IPS DF 6.9 (cell line): ENCODE results near the gene KXD1.

Source experiments
- DNase-seq: peaks from one replicate; pipeline ENCODE4 v3.0.0-alpha.2; 2013; ENCODE audit warnings: low read depth, low spot score
- H3K27ac ChIP-seq: one replicate; pipeline ENCODE4 v1.5.1; 2013; ENCODE audit warnings: low read length, control low read depth
- H3K27me3 ChIP-seq: 2 replicates; pipeline ENCODE4 v1.6.1; 2013; ENCODE audit warnings: mild to moderate bottlenecking, low read length; ENCODE audit not compliant: control insufficient read depth, insufficient read depth
- H3K36me3 ChIP-seq: 2 replicates; pipeline ENCODE4 v1.6.1; 2013; ENCODE audit warnings: low read length; ENCODE audit not compliant: control insufficient read depth, insufficient read depth
- H3K4me1 ChIP-seq: 2 replicates; pipeline ENCODE4 v1.6.1; 2013; ENCODE audit warnings: low read length; ENCODE audit not compliant: control insufficient read depth, insufficient read depth
- H3K4me3 ChIP-seq: 2 replicates; pipeline ENCODE4 v1.5.1; 2013; ENCODE audit warnings: mild to moderate bottlenecking, low read length
- H3K9me3 ChIP-seq: 2 replicates; pipeline ENCODE4 v1.6.1; 2013; ENCODE audit warnings: low read length, inconsistent platforms; ENCODE audit not compliant: control insufficient read depth, insufficient read depth
- WGBS: extraction: QIAGEN DNeasy Blood & Tissue Kit; methylation state at CpG from one replicate; pipeline ENCODE4 v1.1.7; 2013; ENCODE audit warnings: mixed read lengths, missing lambda C conversion rate; ENCODE audit not compliant: insufficient read length, insufficient coverage; 5-methylcytosine and 5-hydroxymethylcytosine counted together

Gene KXD1

GRCh38 chr19:18557411-18558201 lies at the start of gene KXD1:
Gene KXD1 (plus strand): TSS chr19:18557870. CDS start chr19:18562057, 4,187 bp downstream.
- Histone ChIP-seq H3K27me3 (no peaks in the 10 kb centered on the region), H3K9me3 (no peaks in the 10 kb centered on the region), H3K36me3 (peaks cover 8% of the 10 kb centered on the region; the same call in 1 of the 2 replicates), H3K27ac (no peak within 1 kb of the TSS), H3K4me1 (no peaks in the 10 kb centered on the region), H3K4me3 (peak within 1 kb of the TSS; percentile 84)
- WGBS: no CpG with 5 or more reads among the region's 58 CpGs
- peak; percentile 94 for DNase-seq

- Histone ChIP-seq H3K4me3 (no peak overlapping the region), H3K4me1 (no peaks in the 10 kb centered on the region; the same call in 1 of the 2 replicates), H3K9me3 (no peaks in the 10 kb centered on the region), H3K36me3 (no peaks in the 10 kb centered on the region), H3K27me3 (no peaks in the 10 kb centered on the region), H3K27ac (no peak overlapping the region)
- DNase-seq: no peak
- WGBS: no CpG with 5 or more reads among the region's 7 CpGs
Observed at GRCh38 chr19:18508585-18508984, 49.1 kb upstream of the KXD1 start.

- DNase-seq: no peak
- WGBS: no CpG with 5 or more reads among the region's 8 CpGs
- H3K4me3 ChIP-seq: no peak overlapping the region
- no peaks in the 10 kb centered on the region for H3K9me3 ChIP-seq
- H3K36me3 ChIP-seq: no peaks in the 10 kb centered on the region
- H3K27me3 ChIP-seq: no peaks in the 10 kb centered on the region
- H3K27ac ChIP-seq: no peak overlapping the region
- no peaks in the 10 kb centered on the region; the same call in 1 of the 2 replicates for H3K4me1 ChIP-seq
Observed at GRCh38 chr19:18510216-18510615, 47.5 kb upstream of the KXD1 start.

- no peak overlapping the region for H3K27ac ChIP-seq
- H3K36me3 ChIP-seq: no peaks in the 10 kb centered on the region
- H3K27me3 ChIP-seq: no peaks in the 10 kb centered on the region
- H3K9me3 ChIP-seq: no peaks in the 10 kb centered on the region
- no peak for DNase-seq
- H3K4me1 ChIP-seq: no peaks in the 10 kb centered on the region; the same call in 1 of the 2 replicates
- no peak overlapping the region for H3K4me3 ChIP-seq
- WGBS: no CpG with 5 or more reads among the region's 11 CpGs
Observed at GRCh38 chr19:18513868-18514267, 43.8 kb upstream of the KXD1 start.

GRCh38 chr19:18514800-18515682 lies 42.6 kb upstream of the KXD1 start:
- H3K4me1 ChIP-seq: no peaks in the 10 kb centered on the region; the same call in 1 of the 2 replicates
- no peak overlapping the region for H3K4me3 ChIP-seq
- H3K27ac ChIP-seq: no peak overlapping the region
- no peaks in the 10 kb centered on the region for H3K36me3 ChIP-seq
- H3K9me3 ChIP-seq: no peaks in the 10 kb centered on the region
- no peak for DNase-seq
- no peaks in the 10 kb centered on the region for H3K27me3 ChIP-seq
- WGBS: no CpG with 5 or more reads among the region's 17 CpGs

- Histone ChIP-seq H3K27me3 (no peaks in the 10 kb centered on the region), H3K36me3 (no peaks in the 10 kb centered on the region), H3K4me3 (no peak overlapping the region), H3K9me3 (no peaks in the 10 kb centered on the region), H3K4me1 (peaks cover under 1% of the 10 kb centered on the region; the same call in 1 of the 2 replicates), H3K27ac (no peak overlapping the region)
- DNase-seq: no peak
- WGBS: no CpG with 5 or more reads among the region's 5 CpGs
Observed at GRCh38 chr19:18515959-18516358, 41.7 kb upstream of the KXD1 start.

GRCh38 chr19:18517606-18518005 lies 40.1 kb upstream of the KXD1 start:
- H3K36me3 ChIP-seq: no peaks in the 10 kb centered on the region
- no peak for DNase-seq
- peaks cover 2% of the 10 kb centered on the region; the same call in 1 of the 2 replicates for H3K4me1 ChIP-seq
- H3K4me3 ChIP-seq: no peak overlapping the region
- H3K9me3 ChIP-seq: no peaks in the 10 kb centered on the region
- H3K27me3 ChIP-seq: no peaks in the 10 kb centered on the region
- no CpG with 5 or more reads among the region's 4 CpGs for WGBS
- no peak overlapping the region for H3K27ac ChIP-seq

- 0 out of 2 replicates have a peak, but pooled peaks cover 2% of the 10 kb centered on the region for H3K4me1 ChIP-seq
- DNase-seq: no peak
- no peak overlapping the region for H3K4me3 ChIP-seq
- H3K27me3 ChIP-seq: no peaks in the 10 kb centered on the region
- H3K27ac ChIP-seq: no peak overlapping the region
- WGBS: no CpG with 5 or more reads among the region's 9 CpGs
- no peaks in the 10 kb centered on the region for H3K36me3 ChIP-seq
- H3K9me3 ChIP-seq: no peaks in the 10 kb centered on the region
Observed at GRCh38 chr19:18518639-18519038, 39.0 kb upstream of the KXD1 start.

- Histone ChIP-seq H3K27me3 (no peaks in the 10 kb centered on the region), H3K36me3 (no peaks in the 10 kb centered on the region), H3K4me3 (peak overlapping the region; percentile 95; the same call in 1 of the 2 replicates), H3K27ac (no peak overlapping the region), H3K4me1 (0 out of 2 replicates have a peak, but pooled peaks cover 2% of the 10 kb centered on the region), H3K9me3 (no peaks in the 10 kb centered on the region)
- WGBS: no CpG with 5 or more reads among the region's 22 CpGs
- DNase-seq: no peak
Observed at GRCh38 chr19:18519962-18520847, 37.5 kb upstream of the KXD1 start.
